ENCODE results near the gene SIDT1. TPM values are rescaled to one million over a fixed set of nuclear protein-coding genes. Genes with fewer than 3 reads are reported as not detected.
A peak's percentile ranks its signal among the peaks of the same experiment; 100 is the strongest.

SIDT1 gene
- total RNA-seq, 1 donor from 2014 or later, result 0.92 TPM

DNA sequence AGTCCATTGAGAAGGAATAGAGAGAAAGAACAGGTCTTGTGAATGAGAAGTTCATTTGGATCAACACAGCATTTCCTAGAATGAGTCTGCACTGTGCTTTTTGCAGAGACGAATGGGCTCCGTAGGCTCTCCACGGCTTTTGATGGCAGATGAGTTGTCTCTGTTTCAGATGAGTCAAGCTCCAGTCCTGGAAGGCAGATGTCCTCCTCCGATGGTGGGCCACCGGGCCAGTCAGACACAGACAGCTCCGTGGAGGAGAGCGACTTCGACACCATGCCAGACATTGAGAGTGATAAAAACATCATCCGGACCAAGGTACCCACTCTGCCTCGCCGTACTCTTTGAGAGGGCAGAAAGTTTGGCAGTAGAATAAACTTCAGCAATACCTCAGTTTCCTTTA lies 70.5 kb downstream of the SIDT1 start:
- no peaks in the 10 kb centered on the region for H3K36me3 Mint-ChIP-seq (ENCODE audit: low read depth, unreplicated experiment)
- no peak for DNase-seq (ENCODE audit: low spot score)
- H3K9me3 Mint-ChIP-seq (ENCODE audit: unreplicated experiment), result no peaks in the 10 kb centered on the region
- peaks cover 2% of the 10 kb centered on the region for H3K27me3 Mint-ChIP-seq (ENCODE audit: unreplicated experiment)
- TF ChIP-seq, protein P1, sequence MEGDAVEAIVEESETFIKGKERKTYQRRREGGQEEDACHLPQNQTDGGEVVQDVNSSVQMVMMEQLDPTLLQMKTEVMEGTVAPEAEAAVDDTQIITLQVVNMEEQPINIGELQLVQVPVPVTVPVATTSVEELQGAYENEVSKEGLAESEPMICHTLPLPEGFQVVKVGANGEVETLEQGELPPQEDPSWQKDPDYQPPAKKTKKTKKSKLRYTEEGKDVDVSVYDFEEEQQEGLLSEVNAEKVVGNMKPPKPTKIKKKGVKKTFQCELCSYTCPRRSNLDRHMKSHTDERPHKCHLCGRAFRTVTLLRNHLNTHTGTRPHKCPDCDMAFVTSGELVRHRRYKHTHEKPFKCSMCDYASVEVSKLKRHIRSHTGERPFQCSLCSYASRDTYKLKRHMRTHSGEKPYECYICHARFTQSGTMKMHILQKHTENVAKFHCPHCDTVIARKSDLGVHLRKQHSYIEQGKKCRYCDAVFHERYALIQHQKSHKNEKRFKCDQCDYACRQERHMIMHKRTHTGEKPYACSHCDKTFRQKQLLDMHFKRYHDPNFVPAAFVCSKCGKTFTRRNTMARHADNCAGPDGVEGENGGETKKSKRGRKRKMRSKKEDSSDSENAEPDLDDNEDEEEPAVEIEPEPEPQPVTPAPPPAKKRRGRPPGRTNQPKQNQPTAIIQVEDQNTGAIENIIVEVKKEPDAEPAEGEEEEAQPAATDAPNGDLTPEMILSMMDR (IDR thresholded peaks at IDR 0.05; ENCODE audit: unreplicated experiment), result no peak
- no peak overlapping the region for H3K27ac Mint-ChIP-seq (ENCODE audit: unreplicated experiment)
- H3K4me3 Mint-ChIP-seq (ENCODE audit: unreplicated experiment), result no peak overlapping the region
- H3K4me1 Mint-ChIP-seq (ENCODE audit: unreplicated experiment), result peaks cover 23% of the 10 kb centered on the region

DNA sequence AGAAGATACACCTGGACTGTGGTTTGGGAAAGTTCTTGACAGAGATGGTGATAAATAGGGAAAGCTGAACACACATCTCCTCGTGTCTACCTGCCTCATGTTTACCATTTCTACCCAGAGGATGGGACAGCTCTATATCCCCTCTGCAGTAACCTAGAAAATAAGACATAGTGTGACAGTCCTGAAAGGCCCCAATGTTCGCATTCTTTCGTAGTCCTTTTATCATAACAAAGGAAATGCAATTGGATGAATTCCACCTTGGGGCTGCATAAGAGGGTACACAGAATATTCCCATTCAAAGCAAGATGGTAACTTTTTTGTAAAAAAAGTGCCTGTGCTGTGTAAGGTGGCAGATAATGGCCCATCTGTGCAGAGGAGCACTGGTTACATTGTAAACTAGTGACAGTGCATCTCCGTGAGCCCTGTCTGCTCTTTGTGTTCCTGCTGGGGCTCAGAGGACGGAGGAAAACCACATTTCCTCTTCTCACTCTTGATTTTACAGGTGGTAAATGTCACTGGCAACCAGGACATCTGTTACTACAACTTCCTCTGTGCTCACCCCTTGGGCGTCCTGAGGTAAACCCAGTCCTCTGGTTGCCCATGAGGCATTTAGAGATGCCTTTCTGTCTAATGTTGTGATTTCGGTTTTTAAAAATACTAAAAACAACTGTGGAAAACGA lies 74.3 kb downstream of the SIDT1 start:
- Mint-ChIP-seq H3K4me1 (ENCODE audit: unreplicated experiment) (peaks cover 27% of the 10 kb centered on the region), H3K36me3 (ENCODE audit: low read depth, unreplicated experiment) (no peaks in the 10 kb centered on the region), H3K9me3 (ENCODE audit: unreplicated experiment) (no peaks in the 10 kb centered on the region), H3K4me3 (ENCODE audit: unreplicated experiment) (no peak overlapping the region), H3K27me3 (ENCODE audit: unreplicated experiment) (peaks cover 4% of the 10 kb centered on the region), H3K27ac (ENCODE audit: unreplicated experiment) (peak overlapping the region; percentile 65)
- DNase-seq (ENCODE audit: low spot score), result no peak
- TF ChIP-seq, protein P1 (IDR thresholded peaks at IDR 0.05; ENCODE audit: unreplicated experiment), result no peak

DNA sequence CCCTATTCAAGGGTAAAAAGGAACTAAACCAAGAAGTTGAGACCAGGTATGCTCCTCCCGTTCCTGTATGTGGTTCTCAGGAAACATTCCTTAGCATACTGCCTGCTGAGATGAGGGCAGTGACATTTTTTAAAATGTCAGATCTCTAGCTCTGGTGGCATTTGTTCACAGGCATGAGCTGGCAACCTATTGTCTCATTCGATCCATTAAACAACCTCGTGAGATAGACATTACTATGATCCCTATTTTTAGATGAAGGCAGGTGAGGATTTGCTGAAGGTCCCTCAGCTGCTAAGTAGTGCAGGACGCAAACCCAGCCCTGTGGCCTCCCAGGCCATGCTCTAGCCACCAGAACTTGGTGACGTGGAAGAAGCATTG lies 74.9 kb downstream of the SIDT1 start:
- Mint-ChIP-seq H3K36me3 (ENCODE audit: low read depth, unreplicated experiment) (no peaks in the 10 kb centered on the region), H3K27ac (ENCODE audit: unreplicated experiment) (peak overlapping the region; percentile 64), H3K4me1 (ENCODE audit: unreplicated experiment) (peaks cover 27% of the 10 kb centered on the region), H3K27me3 (ENCODE audit: unreplicated experiment) (peaks cover 4% of the 10 kb centered on the region), H3K9me3 (ENCODE audit: unreplicated experiment) (no peaks in the 10 kb centered on the region), H3K4me3 (ENCODE audit: unreplicated experiment) (no peak overlapping the region)
- DNase-seq (ENCODE audit: low spot score), result no peak
- TF ChIP-seq, protein P1 (IDR thresholded peaks at IDR 0.05; ENCODE audit: unreplicated experiment), result no peak

DNA sequence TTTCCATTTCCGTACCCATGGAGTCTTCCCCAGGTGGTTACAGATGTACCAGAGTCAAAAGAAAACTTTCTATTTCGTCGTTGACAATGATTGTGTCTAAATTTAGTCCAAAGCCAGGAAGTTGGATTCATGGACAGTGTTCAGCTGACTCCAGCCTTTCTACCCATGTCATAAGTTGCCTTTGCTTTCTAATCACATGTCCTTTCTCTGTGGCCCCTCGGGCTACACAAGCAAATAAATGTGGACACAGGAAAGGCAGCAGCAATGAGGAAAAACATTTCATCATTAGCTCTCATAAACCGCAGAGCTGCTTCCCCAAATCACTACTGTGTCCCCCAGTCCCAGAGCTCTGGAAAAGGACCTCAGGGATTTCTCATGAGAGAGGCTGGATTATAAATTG lies 82.0 kb downstream of the SIDT1 start:
- peaks cover 3% of the 10 kb centered on the region for H3K4me1 Mint-ChIP-seq (ENCODE audit: unreplicated experiment)
- H3K9me3 Mint-ChIP-seq (ENCODE audit: unreplicated experiment), result no peaks in the 10 kb centered on the region
- no peak overlapping the region for H3K4me3 Mint-ChIP-seq (ENCODE audit: unreplicated experiment)
- H3K27me3 Mint-ChIP-seq (ENCODE audit: unreplicated experiment), result no peaks in the 10 kb centered on the region
- no peak for DNase-seq (ENCODE audit: low spot score)
- TF ChIP-seq, protein P1 (IDR thresholded peaks at IDR 0.05; ENCODE audit: unreplicated experiment), result no peak
- H3K36me3 Mint-ChIP-seq (ENCODE audit: low read depth, unreplicated experiment), result no peaks in the 10 kb centered on the region
- H3K27ac Mint-ChIP-seq (ENCODE audit: unreplicated experiment), result no peak overlapping the region

DNA sequence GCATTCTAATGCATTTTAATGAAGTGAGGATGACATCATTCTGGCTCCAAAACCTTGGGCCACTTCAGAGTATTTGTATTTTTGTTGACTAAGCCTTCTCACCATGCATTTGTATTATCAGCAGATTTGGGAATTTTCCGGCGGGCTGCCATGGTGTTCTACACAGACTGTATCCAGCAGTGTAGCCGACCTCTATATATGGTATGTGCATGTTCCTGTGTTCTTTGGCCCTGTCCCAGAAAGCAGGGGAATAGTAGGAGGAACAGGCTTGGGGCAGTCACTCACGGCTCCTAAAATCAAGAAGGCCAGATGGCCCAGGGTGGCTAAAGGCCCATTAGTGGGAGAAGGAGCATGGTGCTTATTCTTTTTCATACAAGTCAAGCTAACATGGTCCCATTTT lies 83.6 kb downstream of the SIDT1 start:
- H3K27ac Mint-ChIP-seq (ENCODE audit: unreplicated experiment), result no peak overlapping the region
- H3K4me3 Mint-ChIP-seq (ENCODE audit: unreplicated experiment), result no peak overlapping the region
- no peaks in the 10 kb centered on the region for H3K27me3 Mint-ChIP-seq (ENCODE audit: unreplicated experiment)
- H3K4me1 Mint-ChIP-seq (ENCODE audit: unreplicated experiment), result peaks cover 3% of the 10 kb centered on the region
- no peak for DNase-seq (ENCODE audit: low spot score)
- no peaks in the 10 kb centered on the region for H3K36me3 Mint-ChIP-seq (ENCODE audit: low read depth, unreplicated experiment)
- TF ChIP-seq, protein P1 (IDR thresholded peaks at IDR 0.05; ENCODE audit: unreplicated experiment), result no peak
- H3K9me3 Mint-ChIP-seq (ENCODE audit: unreplicated experiment), result no peaks in the 10 kb centered on the region

All from endothelial cell (in vitro differentiated cells).